NT2/D1 (cell line): ENCODE results near the gene CADM2.

Source experiments
- YY1 ChIP-seq: IDR thresholded peaks from 2 replicates; pipeline ENCODE4 v1.6.1; 2011; ENCODE audit not compliant: insufficient read length, insufficient read depth
- ZNF274 ChIP-seq: IDR thresholded peaks from 2 replicates; pipeline ENCODE4 v1.6.1; 2011; ENCODE audit warnings: mild to moderate bottlenecking, low read depth, low read length

DNA sequence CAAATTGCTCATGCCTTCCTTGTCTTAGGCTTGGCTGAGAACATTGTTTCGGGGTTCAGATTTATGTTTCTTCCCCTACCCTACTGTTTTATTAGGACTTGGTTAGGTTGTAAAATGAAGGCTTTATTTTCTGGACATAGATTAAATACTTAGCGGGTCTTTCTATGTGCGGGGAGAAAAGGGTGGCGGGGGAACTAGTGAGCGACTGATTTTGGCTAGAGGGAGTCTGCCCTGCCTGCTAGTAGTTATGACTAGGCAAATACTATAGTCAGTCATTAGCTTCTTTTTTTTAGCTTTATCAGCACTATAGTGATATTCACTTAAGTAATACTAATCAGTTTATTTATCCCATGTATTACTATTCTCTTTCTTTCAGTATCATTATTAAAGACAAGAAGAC, 3.6 kb downstream of the CADM2 start:
- TF ChIP-seq ZNF274 (no peak), YY1 (no peak)
